ENCODE data around the gene TK1. TPM values are rescaled to one million over a fixed set of nuclear protein-coding genes. Genes with fewer than 3 reads are reported as not detected.
A peak's percentile ranks its signal among the peaks of the same experiment; 100 is the strongest.

Gene TK1
- total RNA-seq, 1 experiment from 2014 or later: 190 TPM

DNA sequence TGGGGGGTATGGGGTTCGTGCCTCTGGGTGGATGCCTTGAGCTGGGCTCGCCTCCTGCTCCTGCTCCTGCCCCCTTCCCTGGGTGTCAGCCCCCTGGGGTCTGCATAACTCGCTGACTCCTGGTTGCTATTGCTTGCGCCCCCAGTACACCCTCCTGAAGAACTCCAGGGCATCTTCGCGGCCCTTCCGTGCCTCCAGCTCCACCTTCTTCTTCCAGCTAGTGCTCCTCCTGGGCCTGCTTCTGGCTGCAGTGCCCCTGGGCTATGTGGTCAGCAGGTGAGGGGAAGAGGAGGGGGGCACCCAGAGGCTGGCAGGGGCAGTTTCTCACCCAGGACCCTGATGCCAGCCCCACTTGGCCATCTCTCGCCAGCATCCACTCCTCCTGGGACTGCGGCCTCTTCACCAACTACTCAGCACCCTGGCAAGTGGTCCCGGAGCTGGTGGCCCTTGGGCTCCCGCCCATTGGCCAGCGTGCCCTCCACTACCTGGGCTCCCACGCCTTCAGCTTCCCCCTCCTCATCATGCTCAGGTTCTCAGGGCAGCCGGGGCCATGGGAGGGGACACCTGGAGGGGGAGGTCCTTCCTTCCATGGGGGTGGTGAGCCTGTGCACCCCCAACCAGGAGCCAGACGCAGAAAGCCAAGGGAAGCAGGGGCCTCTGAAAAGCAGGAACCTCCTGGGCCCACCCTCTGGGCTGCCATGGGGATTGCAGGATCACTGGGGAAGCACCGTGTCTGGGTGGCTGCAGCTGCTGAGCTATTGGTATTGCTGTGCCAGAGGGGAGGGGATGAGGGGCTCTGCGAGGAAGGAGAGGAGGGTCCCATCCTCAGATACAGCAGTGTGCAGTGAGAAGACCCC is 48.4 kb downstream of the TK1 start:
- TF ChIP-seq, protein P1, sequence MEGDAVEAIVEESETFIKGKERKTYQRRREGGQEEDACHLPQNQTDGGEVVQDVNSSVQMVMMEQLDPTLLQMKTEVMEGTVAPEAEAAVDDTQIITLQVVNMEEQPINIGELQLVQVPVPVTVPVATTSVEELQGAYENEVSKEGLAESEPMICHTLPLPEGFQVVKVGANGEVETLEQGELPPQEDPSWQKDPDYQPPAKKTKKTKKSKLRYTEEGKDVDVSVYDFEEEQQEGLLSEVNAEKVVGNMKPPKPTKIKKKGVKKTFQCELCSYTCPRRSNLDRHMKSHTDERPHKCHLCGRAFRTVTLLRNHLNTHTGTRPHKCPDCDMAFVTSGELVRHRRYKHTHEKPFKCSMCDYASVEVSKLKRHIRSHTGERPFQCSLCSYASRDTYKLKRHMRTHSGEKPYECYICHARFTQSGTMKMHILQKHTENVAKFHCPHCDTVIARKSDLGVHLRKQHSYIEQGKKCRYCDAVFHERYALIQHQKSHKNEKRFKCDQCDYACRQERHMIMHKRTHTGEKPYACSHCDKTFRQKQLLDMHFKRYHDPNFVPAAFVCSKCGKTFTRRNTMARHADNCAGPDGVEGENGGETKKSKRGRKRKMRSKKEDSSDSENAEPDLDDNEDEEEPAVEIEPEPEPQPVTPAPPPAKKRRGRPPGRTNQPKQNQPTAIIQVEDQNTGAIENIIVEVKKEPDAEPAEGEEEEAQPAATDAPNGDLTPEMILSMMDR (IDR thresholded peaks at IDR 0.05; ENCODE audit: insufficient read depth in 1 of 2, low read depth in 1 of 2, low read length in 1 of 2, severe bottlenecking in 1 of 2, unreplicated experiment in 1 of 2): no peak
- no peak overlapping the region for H3K27ac Mint-ChIP-seq (ENCODE audit: unreplicated experiment)
- Histone ChIP-seq H3K27me3 (replicated peaks; ENCODE audit: control insufficient read depth, insufficient read depth, low read length) (no peaks in the 10 kb centered on the region), H3K4me3 (ENCODE audit: low read depth, low read length) (no peak overlapping the region), H3K36me3 (ENCODE audit: control insufficient read depth, insufficient read depth, low read length) (no peaks in the 10 kb centered on the region), H3K9me3 (no peaks in the 10 kb centered on the region), H3K4me1 (peaks cover 17% of the 10 kb centered on the region)
- no peaks in the 10 kb centered on the region for H3K27me3 Mint-ChIP-seq (ENCODE audit: insufficient read depth, unreplicated experiment)
- H3K36me3 Mint-ChIP-seq (ENCODE audit: insufficient read depth, unreplicated experiment): peaks cover 8% of the 10 kb centered on the region
- CTCF ChIA-PET: interaction anchor here (2.3 kb wide), 1 partner anchor 10 kb away, joined by 12 read pairs; the partner anchor contains the start of gene TMC6
- no peak overlapping the region for H3K4me3 Mint-ChIP-seq (ENCODE audit: unreplicated experiment)
- peaks cover 5% of the 10 kb centered on the region for H3K4me1 Mint-ChIP-seq (ENCODE audit: low read depth, unreplicated experiment)
- POLR2A ChIA-PET: no interaction called here
- no peak for DNase-seq
- BruUV-seq (replicated peaks): no TSS peak
- H3K9me3 Mint-ChIP-seq (ENCODE audit: unreplicated experiment): no peaks in the 10 kb centered on the region
- intact Hi-C loops (cut with micrococcal nuclease; ENCODE audit: unreplicated experiment): no loop called here

DNA sequence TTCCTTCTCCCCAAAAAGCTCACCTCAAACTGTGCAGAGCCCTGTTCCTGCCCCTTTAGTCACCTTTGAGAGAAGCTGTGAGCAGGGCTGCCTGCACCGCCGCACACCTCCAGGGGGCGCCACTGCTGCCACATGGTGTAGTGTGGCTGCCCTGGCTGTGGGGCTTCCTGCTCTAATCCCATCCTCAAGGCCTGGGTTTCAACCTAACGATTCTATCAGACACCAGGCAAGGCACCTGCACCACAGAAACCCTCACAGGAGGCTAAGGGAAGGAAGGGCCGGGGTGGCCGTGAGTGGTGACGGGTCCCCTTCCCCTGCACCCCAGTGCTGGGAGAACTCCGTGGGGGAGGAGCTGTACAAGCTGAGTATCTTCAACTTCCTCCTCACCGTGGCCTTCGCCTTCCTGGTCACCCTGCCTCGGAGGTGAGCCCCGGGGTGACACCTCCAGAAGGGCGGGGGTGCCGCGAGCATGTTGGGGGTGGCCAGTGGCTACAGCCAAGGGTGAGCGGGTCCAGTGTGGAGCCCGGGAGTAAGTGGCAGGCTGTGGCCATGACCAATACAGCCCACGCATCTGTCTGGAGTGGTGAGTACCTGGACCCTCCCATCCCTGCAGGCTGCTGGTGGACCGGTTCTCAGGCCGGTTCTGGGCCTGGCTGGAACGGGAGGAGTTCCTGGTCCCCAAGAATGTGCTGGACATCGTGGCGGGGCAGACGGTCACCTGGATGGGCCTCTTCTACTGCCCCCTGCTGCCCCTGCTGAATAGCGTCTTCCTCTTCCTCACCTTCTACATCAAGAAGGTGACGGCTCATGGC is 49.3 kb downstream of the TK1 start:
- TF ChIP-seq, protein P1 (IDR thresholded peaks at IDR 0.05; ENCODE audit: insufficient read depth in 1 of 2, low read depth in 1 of 2, low read length in 1 of 2, severe bottlenecking in 1 of 2, unreplicated experiment in 1 of 2): peak; percentile 27 to 62
- peaks cover 17% of the 10 kb centered on the region for H3K4me1 ChIP-seq
- DNase-seq: peak in 1 of 2 experiments; percentile 29
- POLR2A ChIA-PET: no interaction called here
- peaks cover 8% of the 10 kb centered on the region for H3K36me3 Mint-ChIP-seq (ENCODE audit: insufficient read depth, unreplicated experiment)
- BruUV-seq (replicated peaks): no TSS peak
- no peak overlapping the region for H3K27ac Mint-ChIP-seq (ENCODE audit: unreplicated experiment)
- H3K9me3 Mint-ChIP-seq (ENCODE audit: unreplicated experiment): no peaks in the 10 kb centered on the region
- H3K4me3 ChIP-seq (ENCODE audit: low read depth, low read length): no peak overlapping the region
- CTCF ChIA-PET: interaction anchor here (2.3 kb wide), 1 partner anchor 9 kb away, joined by 12 read pairs; the partner anchor contains the start of gene TMC6
- no peaks in the 10 kb centered on the region for H3K9me3 ChIP-seq
- H3K36me3 ChIP-seq (ENCODE audit: control insufficient read depth, insufficient read depth, low read length): no peaks in the 10 kb centered on the region
- no peaks in the 10 kb centered on the region for H3K27me3 ChIP-seq (replicated peaks; ENCODE audit: control insufficient read depth, insufficient read depth, low read length)
- intact Hi-C loops (cut with micrococcal nuclease; ENCODE audit: unreplicated experiment): no loop called here
- no peak overlapping the region for H3K4me3 Mint-ChIP-seq (ENCODE audit: unreplicated experiment)
- no peaks in the 10 kb centered on the region for H3K27me3 Mint-ChIP-seq (ENCODE audit: insufficient read depth, unreplicated experiment)
- peaks cover 5% of the 10 kb centered on the region for H3K4me1 Mint-ChIP-seq (ENCODE audit: low read depth, unreplicated experiment)

DNA sequence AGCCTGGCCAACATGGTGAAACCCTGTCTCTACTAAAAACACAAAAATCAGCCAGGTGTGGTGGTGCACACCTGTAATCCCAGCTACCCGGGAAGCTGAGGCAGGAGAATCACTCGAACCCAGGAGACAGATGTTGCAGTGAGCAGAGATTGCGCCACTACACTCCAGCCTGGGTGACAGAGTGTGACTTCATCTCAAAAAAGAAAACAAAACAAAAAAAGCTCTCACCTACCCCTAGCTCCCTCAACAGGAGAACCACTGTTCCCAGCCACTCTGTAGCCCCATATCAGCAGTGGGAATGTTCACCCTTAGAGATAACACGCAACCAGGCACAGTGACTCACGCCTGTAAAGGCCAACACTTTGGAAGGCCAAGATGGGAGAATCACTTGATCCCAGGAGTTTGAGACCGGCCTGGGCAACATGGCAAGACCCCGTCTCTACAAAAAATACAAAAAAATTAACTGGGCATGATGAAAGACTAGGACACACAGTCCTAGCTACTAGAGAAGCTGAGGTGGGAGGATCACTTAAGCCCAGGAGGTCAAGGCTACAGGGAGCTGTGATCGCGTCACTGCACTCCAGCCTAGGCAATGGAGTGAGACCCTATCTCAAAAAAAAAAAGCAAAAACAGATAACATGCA is 50.9 kb downstream of the TK1 start:
- Histone ChIP-seq H3K4me1 (peaks cover 13% of the 10 kb centered on the region), H3K4me3 (ENCODE audit: low read depth, low read length) (no peak overlapping the region), H3K9me3 (no peaks in the 10 kb centered on the region), H3K27me3 (replicated peaks; ENCODE audit: control insufficient read depth, insufficient read depth, low read length) (no peaks in the 10 kb centered on the region), H3K36me3 (ENCODE audit: control insufficient read depth, insufficient read depth, low read length) (no peaks in the 10 kb centered on the region)
- intact Hi-C loops (cut with micrococcal nuclease; ENCODE audit: unreplicated experiment): no loop called here
- TF ChIP-seq, protein P1 (IDR thresholded peaks at IDR 0.05; ENCODE audit: insufficient read depth in 1 of 2, low read depth in 1 of 2, low read length in 1 of 2, severe bottlenecking in 1 of 2, unreplicated experiment in 1 of 2): no peak
- Mint-ChIP-seq H3K4me1 (ENCODE audit: low read depth, unreplicated experiment) (peaks cover 5% of the 10 kb centered on the region), H3K36me3 (ENCODE audit: insufficient read depth, unreplicated experiment) (peaks cover 8% of the 10 kb centered on the region), H3K27ac (ENCODE audit: unreplicated experiment) (no peak overlapping the region), H3K9me3 (ENCODE audit: unreplicated experiment) (no peaks in the 10 kb centered on the region), H3K4me3 (ENCODE audit: unreplicated experiment) (no peak overlapping the region), H3K27me3 (ENCODE audit: insufficient read depth, unreplicated experiment) (no peaks in the 10 kb centered on the region)
- BruUV-seq (replicated peaks): no TSS peak
- ChIA-PET CTCF (interaction anchor here (0.7 kb wide), 1 partner anchor 30 kb away, joined by 3 read pairs; no protein-coding TSS in a partner anchor), POLR2A (no interaction called here)
- DNase-seq: no peak
